Gastroesophageal sphincter (tissue), 4 donors: ENCODE measurements around the gene LYPD3. TPM values are rescaled to one million over a fixed set of nuclear protein-coding genes. Genes with fewer than 3 reads are reported as not detected.

ENCODE experiments used
- ATAC-seq: fragments of 150-250 bp; one replicate; pipeline ENCODE4 v1.9.1; 2016; ENCODE audit warnings: mild to moderate bottlenecking, moderate library complexity
- H3K27ac ChIP-seq, 4 donors: fragments of 200-600 bp; sonication (generic) in 3 of 4; 1 replicate in 3 of 4; 2 replicates in 1 of 4; pipeline ENCODE4 v1.5.1; 2016 to 2019
- H3K27me3 ChIP-seq: fragments of 200-600 bp; sonication (generic); one replicate; pipeline ENCODE4 v1.5.1; 2019
- H3K36me3 ChIP-seq, 2 donors: fragments of 200-600 bp; sonication (generic); one replicate each; pipeline ENCODE4 v1.5.1; 2019; ENCODE audit warnings: control low read depth in 1 of 2
- H3K4me1 ChIP-seq, 3 donors: fragments of 200-600 bp; sonication (generic); 1 replicate in 2 of 3; 2 replicates in 1 of 3; pipeline ENCODE4 v1.5.1; 2016 to 2019; ENCODE audit warnings: control low read depth in 2 of 3
- H3K4me3 ChIP-seq, 2 donors: fragments of 200-600 bp; sonication (generic); one replicate each; pipeline ENCODE4 v1.5.1; 2019; ENCODE audit warnings: mild to moderate bottlenecking in 1 of 2, moderate library complexity in 1 of 2
- H3K9me3 ChIP-seq, 3 donors: fragments of 200-600 bp; sonication (generic); one replicate each; pipeline ENCODE4 v1.5.1; 2017 to 2019; ENCODE audit warnings: control low read depth in 2 of 3
- CTCF ChIP-seq, 4 experiments: fragments of 200-600 bp in 2 of 4; fragments of 450-650 bp in 2 of 4; sonication (generic) in 1 of 4; IDR thresholded peaks; one replicate each; pipeline ENCODE4 v1.5.1; 2017 to 2019; ENCODE audit warnings: antibody characterized with exemption in 4 of 4, mild to moderate bottlenecking in 2 of 4, moderate library complexity in 2 of 4
- EP300 ChIP-seq: sonication (generic); formaldehyde crosslinking; IDR thresholded peaks from one replicate; pipeline ENCODE4 v1.6.1; 2017; ENCODE audit warnings: antibody characterized with exemption, mild to moderate bottlenecking
- POLR2A ChIP-seq, 2 donors: fragments of 450-650 bp; IDR thresholded peaks; one replicate each; pipeline ENCODE4 v1.6.1; 2017; ENCODE audit warnings: antibody characterized with exemption in 2 of 2, mild to moderate bottlenecking in 2 of 2, moderate library complexity in 1 of 2
- POLR2AphosphoS5 ChIP-seq: sonication (generic); formaldehyde crosslinking; IDR thresholded peaks from one replicate; pipeline ENCODE4 v1.6.1; 2017; ENCODE audit warnings: antibody characterized with exemption
- WGBS, 2 donors: methylation state at CpG; one replicate each; pipeline ENCODE4 v1.1.5; 2018; ENCODE audit warnings: low coverage in 1 of 2; 5-methylcytosine and 5-hydroxymethylcytosine counted together
- total RNA-seq, 4 donors: library from RNA; depleted of rRNA; stranded (reverse); fragments of >200 nt; gene quantifications; one replicate each; pipeline ENCODE4 v1.1.0, GENCODE V29; 2016

LYPD3 gene
- total RNA-seq, 4 donors from 2014 or later, result 0.39 to 8.4 (median 2.7) TPM

GRCh38 chr19:43468354-43469159 lies 3.1 kb upstream of the LYPD3 start:
- Histone ChIP-seq H3K4me1 (peaks cover 0 to 21% (median 10%) of the 10 kb centered on the region in 3 donors), H3K9me3 (no peaks in the 10 kb centered on the region), H3K4me3 (no peak overlapping the region), H3K36me3 (no peaks in the 10 kb centered on the region), H3K27me3 (no peaks in the 10 kb centered on the region), H3K27ac (no peak overlapping the region)
- ATAC-seq, result no peak
- WGBS, 2 donors, result 100% methylated on average over 4 of the region's 4 CpGs
- TF ChIP-seq EP300 (no peak), POLR2AphosphoS5 (no peak)

GRCh38 chr19:43467730-43468129 lies 2.3 kb upstream of the LYPD3 start:
- WGBS, 2 donors, result 88 to 95% methylated on average over 4 of the region's 4 CpGs
- no peak for ATAC-seq
- Histone ChIP-seq H3K4me1 (peaks cover 0 to 26% (median 10%) of the 10 kb centered on the region in 3 donors), H3K4me3 (no peak overlapping the region), H3K36me3 (no peaks in the 10 kb centered on the region), H3K9me3 (no peaks in the 10 kb centered on the region), H3K27me3 (no peaks in the 10 kb centered on the region), H3K27ac (no peak overlapping the region)
- TF ChIP-seq POLR2A (IDR thresholded peaks at IDR 0.05) (no peak), EP300 (no peak), POLR2AphosphoS5 (no peak), CTCF (IDR thresholded peaks at IDR 0.05) (no peak)

GRCh38 chr19:43467276-43467675 lies 1.9 kb upstream of the LYPD3 start:
- H3K4me1 ChIP-seq, result peaks cover 0 to 31% (median 10%) of the 10 kb centered on the region in 3 donors
- no peak overlapping the region for H3K4me3 ChIP-seq
- no peak for TF ChIP-seq POLR2A (IDR thresholded peaks at IDR 0.05)
- no peak for TF ChIP-seq EP300
- no peak for TF ChIP-seq POLR2AphosphoS5
- no peak for TF ChIP-seq CTCF (IDR thresholded peaks at IDR 0.05)
- no peaks in the 10 kb centered on the region for H3K27me3 ChIP-seq
- ATAC-seq, result no peak
- H3K9me3 ChIP-seq, result no peaks in the 10 kb centered on the region
- no peak overlapping the region for H3K27ac ChIP-seq
- 73 to 92% methylated on average over 2 to 6 of the region's 6 CpGs for WGBS, 2 donors
- H3K36me3 ChIP-seq, result no peaks in the 10 kb centered on the region

- no peaks in the 10 kb centered on the region for H3K9me3 ChIP-seq
- no peak overlapping the region for H3K27ac ChIP-seq
- no peak overlapping the region for H3K4me3 ChIP-seq
- H3K36me3 ChIP-seq, result no peaks in the 10 kb centered on the region
- TF ChIP-seq EP300, result no peak
- TF ChIP-seq POLR2A (IDR thresholded peaks at IDR 0.05), result no peak
- TF ChIP-seq POLR2AphosphoS5, result no peak
- TF ChIP-seq CTCF (IDR thresholded peaks at IDR 0.05), result no peak
- peaks cover 0 to 31% (median 10%) of the 10 kb centered on the region in 3 donors for H3K4me1 ChIP-seq
- no peak for ATAC-seq
- WGBS, 2 donors, result 100% methylated on average over 1 of the region's 1 CpG
- H3K27me3 ChIP-seq, result no peaks in the 10 kb centered on the region
These were observed 1.4 kb upstream of the LYPD3 start for GRCh38 chr19:43466793-43467192.

- 19 to 62% methylated on average over 5 to 9 of the region's 33 CpGs for WGBS, 2 donors
- TF ChIP-seq CTCF (IDR thresholded peaks at IDR 0.05) (peak in 1 of 4 experiments; percentile 12), POLR2AphosphoS5 (peak; percentile 1), EP300 (no peak), POLR2A (IDR thresholded peaks at IDR 0.05) (no peak)
These were observed 1.2 kb downstream of the LYPD3 start for GRCh38 chr19:43464134-43464775.

More at GRCh38 chr19:43464134-43464775, 1.2 kb downstream of the LYPD3 start:
- Histone ChIP-seq H3K4me3 (peak overlapping the region; percentile 51 to 59), H3K9me3 (no peaks in the 10 kb centered on the region), H3K36me3 (peaks cover 0 to 7% of the 10 kb centered on the region in 2 donors), H3K27ac (peak overlapping the region; percentile 36 to 92 (median 90)), H3K27me3 (no peaks in the 10 kb centered on the region), H3K4me1 (peaks cover 0 to 31% (median 10%) of the 10 kb centered on the region in 3 donors)
- ATAC-seq, result peak; percentile 70
